T-cell (primary cell): ENCODE measurements around the gene MPP3. TPM values are rescaled to one million over a fixed set of nuclear protein-coding genes. Genes with fewer than 3 reads are reported as not detected.

Experiments
- ATAC-seq, 4 experiments: fragments of 200-7000 bp in 3 of 4; fragments of 150-1000 bp in 1 of 4; cut with Tn5 transposase; replicated peaks in 1 of 4; 1 replicate in 3 of 4; 2 replicates in 1 of 4; pipeline ENCODE4 v1.10.0; 2021; ENCODE audit warnings: moderate library complexity in 3 of 4, mild to moderate bottlenecking in 2 of 4, moderate number of reproducible peaks in 1 of 4
- CTCF ChIA-PET, 2 donors: fragments of 300-600 bp; sonication (Branson Sonifier 250); formaldehyde crosslinking; loops; one replicate each; lab custom pipeline; 2022; ENCODE audit warnings: antibody characterized with exemption in 2 of 2; lab: Charles Lee
- POLR2A ChIA-PET, 2 donors: fragments of 300-600 bp; sonication (Branson Sonifier 250); formaldehyde crosslinking; loops; one replicate each; lab custom pipeline; 2022; ENCODE audit warnings: antibody characterized with exemption in 2 of 2; lab: Charles Lee
- DNase-seq, 35 experiments: peaks; one replicate each; pipeline versions ENCODE4 v3.0.0 to v3.0.0-alpha.2; 2013 to 2023
- H3K27ac ChIP-seq: one replicate; pipeline ENCODE4 v1.5.1; 2013; ENCODE audit warnings: low read length
- H3K27me3 ChIP-seq, 2 experiments: replicated peaks in 1 of 2; 1 replicate in 1 of 2; 2 replicates in 1 of 2; pipeline versions ENCODE4 v1.6.1 to v1.7.0; 2013; ENCODE audit warnings: low read length in 1 of 2, mixed read lengths in 1 of 2; ENCODE audit not compliant: control insufficient read depth in 2 of 2, insufficient read depth in 2 of 2; ENCODE audit errors: extremely low read depth in 1 of 2
- H3K36me3 ChIP-seq, 2 donors: 1 replicate in 1 of 2; 2 replicates in 1 of 2; pipeline versions ENCODE4 v1.6.1 to v1.7.0; 2013; ENCODE audit warnings: low read length in 1 of 2; ENCODE audit not compliant: control insufficient read depth in 2 of 2, insufficient read depth in 1 of 2; ENCODE audit errors: extremely low read depth in 1 of 2
- H3K4me1 ChIP-seq, 2 experiments: 1 replicate in 1 of 2; 2 replicates in 1 of 2; pipeline versions ENCODE4 v1.6.1 to v1.7.0; 2013; ENCODE audit warnings: low read length in 2 of 2, mixed read lengths in 1 of 2; ENCODE audit not compliant: insufficient read depth in 2 of 2, control insufficient read depth in 1 of 2; ENCODE audit errors: extremely low read depth in 1 of 2
- H3K4me3 ChIP-seq, 2 donors: 1 replicate in 1 of 2; 2 replicates in 1 of 2; pipeline versions ENCODE4 v1.5.1 to v1.7.0; 2013; ENCODE audit warnings: mild to moderate bottlenecking in 2 of 2, low read length in 1 of 2, moderate library complexity in 1 of 2; ENCODE audit not compliant: control insufficient read depth in 1 of 2; ENCODE audit errors: extremely low read depth in 1 of 2
- H3K9me3 ChIP-seq: 2 replicates; pipeline ENCODE4 v1.7.0; 2013
- H3K27ac Mint-ChIP-seq, 2 donors: one replicate each; pipeline ENCODE4 v1.8.0; 2020 to 2021; ENCODE audit warnings: mild to moderate bottlenecking in 2 of 2, mixed read lengths in 2 of 2
- H3K27me3 Mint-ChIP-seq, 2 donors: one replicate each; pipeline ENCODE4 v1.8.0; 2021 to 2022; ENCODE audit warnings: mixed read lengths in 2 of 2
- H3K36me3 Mint-ChIP-seq: one replicate; pipeline ENCODE4 v1.8.0; 2021; ENCODE audit warnings: mixed read lengths
- H3K4me1 Mint-ChIP-seq, 3 donors: one replicate each; pipeline ENCODE4 v1.8.0; 2020 to 2022; ENCODE audit warnings: mixed read lengths in 3 of 3, mild to moderate bottlenecking in 1 of 3
- H3K4me3 Mint-ChIP-seq, 3 donors: one replicate each; pipeline ENCODE4 v1.8.0; 2020 to 2022; ENCODE audit warnings: mild to moderate bottlenecking in 3 of 3, mixed read lengths in 3 of 3, moderate library complexity in 3 of 3
- H3K9me3 Mint-ChIP-seq, 3 donors: one replicate each; pipeline ENCODE4 v1.8.0; 2020 to 2022; ENCODE audit warnings: mixed read lengths in 3 of 3
- WGBS: methylation state at CpG from one replicate; pipeline ENCODE4 v1.1.5; 2013; ENCODE audit warnings: missing lambda C conversion rate; ENCODE audit not compliant: insufficient coverage; 5-methylcytosine and 5-hydroxymethylcytosine counted together
- total RNA-seq, 35 experiments: library from RNA in 6 of 35; stranded (reverse) in 6 of 35; fragments of 120-200 nt in 1 of 35; gene quantifications; one replicate each; pipeline versions ENCODE4 v1.2.1 to v1.2.4 and lab custom pipeline; 2013 to 2026

Gene MPP3
- total RNA-seq, 5 donors from 2014 or later (not counting 1 experiment from before 2014, with no cell fraction given): 0.32 to 0.60 (median 0.44) TPM; not detected in 1

GRCh38 chr17:43774304-43775250 lies 58.4 kb downstream of the MPP3 start:
- H3K27ac Mint-ChIP-seq: no peak overlapping the region
- DNase-seq (no peak), ATAC-seq (no peak)
- CTCF ChIA-PET: no interaction called here
- peaks cover 22% of the 10 kb centered on the region for H3K36me3 Mint-ChIP-seq
- H3K9me3 Mint-ChIP-seq: no peaks in the 10 kb centered on the region
- H3K4me1 ChIP-seq: peaks cover 3 to 11% of the 10 kb centered on the region in 2 experiments
- no peak overlapping the region for H3K4me3 Mint-ChIP-seq
- H3K4me1 Mint-ChIP-seq: peaks cover 0 to 11% (median 9%) of the 10 kb centered on the region in 3 donors
- H3K9me3 ChIP-seq: no peaks in the 10 kb centered on the region
- no peak overlapping the region for H3K27ac ChIP-seq
- POLR2A ChIA-PET: no interaction called here
- peaks cover 0 to 5% of the 10 kb centered on the region in 2 experiments for H3K27me3 ChIP-seq
- peaks cover 0 to 21% of the 10 kb centered on the region in 2 donors for H3K36me3 ChIP-seq
- H3K4me3 ChIP-seq: no peak overlapping the region
- 91% methylated on average over 11 of the region's 16 CpGs for whole genome bisulfite sequencing
- H3K27me3 Mint-ChIP-seq: no peaks in the 10 kb centered on the region

GRCh38 chr17:43772877-43773648 lies 59.9 kb downstream of the MPP3 start:
- ChIA-PET CTCF (interaction anchor here in 1 of 2 donors (1.0 kb wide), 1 partner anchor 9 kb away, joined by 3 read pairs; no protein-coding TSS in a partner anchor), POLR2A (no interaction called here)
- Histone ChIP-seq H3K4me1 (peaks cover 0 to 3% of the 10 kb centered on the region in 2 experiments), H3K9me3 (no peaks in the 10 kb centered on the region), H3K27ac (no peak overlapping the region), H3K4me3 (no peak overlapping the region), H3K36me3 (peaks cover 0 to 25% of the 10 kb centered on the region in 2 donors), H3K27me3 (no peaks in the 10 kb centered on the region)
- Mint-ChIP-seq H3K4me1 (peaks cover 0 to 5% (median 3%) of the 10 kb centered on the region in 3 donors), H3K27me3 (no peaks in the 10 kb centered on the region), H3K4me3 (no peak overlapping the region), H3K36me3 (peaks cover 29% of the 10 kb centered on the region), H3K27ac (no peak overlapping the region), H3K9me3 (no peaks in the 10 kb centered on the region)
- peak in 1 of 35 experiments; percentile 3 for DNase-seq
- 57% methylated on average over 5 of the region's 10 CpGs for WGBS
- ATAC-seq: peak in 1 of 4 experiments; percentile 32

GRCh38 chr17:43771463-43771862 lies 61.5 kb downstream of the MPP3 start:
- H3K27ac ChIP-seq: no peak overlapping the region
- Mint-ChIP-seq H3K4me3 (no peak overlapping the region), H3K9me3 (no peaks in the 10 kb centered on the region), H3K27me3 (no peaks in the 10 kb centered on the region), H3K27ac (no peak overlapping the region), H3K36me3 (peaks cover 29% of the 10 kb centered on the region), H3K4me1 (no peaks in the 10 kb centered on the region)
- no peak for ATAC-seq
- 100% methylated on average over 4 of the region's 9 CpGs for whole genome bisulfite sequencing
- H3K9me3 ChIP-seq: no peaks in the 10 kb centered on the region
- DNase-seq: no peak
- no peaks in the 10 kb centered on the region for H3K27me3 ChIP-seq
- no peak overlapping the region for H3K4me3 ChIP-seq
- ChIA-PET CTCF (interaction anchor here in 1 of 2 donors (0.7 kb wide), 1 partner anchor 74 kb away, joined by 4 read pairs; no protein-coding TSS in a partner anchor), POLR2A (no interaction called here)
- H3K4me1 ChIP-seq: no peaks in the 10 kb centered on the region
- H3K36me3 ChIP-seq: peaks cover 0 to 25% of the 10 kb centered on the region in 2 donors

GRCh38 chr17:43770957-43771356 lies 62.0 kb downstream of the MPP3 start:
- ATAC-seq (no peak), DNase-seq (no peak)
- no peaks in the 10 kb centered on the region for H3K9me3 ChIP-seq
- Mint-ChIP-seq H3K36me3 (peaks cover 29% of the 10 kb centered on the region), H3K4me3 (no peak overlapping the region), H3K9me3 (no peaks in the 10 kb centered on the region), H3K4me1 (no peaks in the 10 kb centered on the region), H3K27me3 (no peaks in the 10 kb centered on the region), H3K27ac (no peak overlapping the region)
- H3K4me3 ChIP-seq: no peak overlapping the region
- H3K27me3 ChIP-seq: no peaks in the 10 kb centered on the region
- peaks cover 0 to 25% of the 10 kb centered on the region in 2 donors for H3K36me3 ChIP-seq
- no CpG with 5 or more reads among the region's 2 CpGs for WGBS
- ChIA-PET CTCF (interaction anchor here in 1 of 2 donors (0.7 kb wide), 1 partner anchor 95 kb away, joined by 3 read pairs; no protein-coding TSS in a partner anchor), POLR2A (no interaction called here)
- no peaks in the 10 kb centered on the region for H3K4me1 ChIP-seq
- no peak overlapping the region for H3K27ac ChIP-seq

- ChIA-PET POLR2A (no interaction called here), CTCF (no interaction called here)
- Histone ChIP-seq H3K27ac (no peak overlapping the region), H3K27me3 (no peaks in the 10 kb centered on the region), H3K4me1 (no peaks in the 10 kb centered on the region), H3K36me3 (peaks cover 0 to 25% of the 10 kb centered on the region in 2 donors), H3K4me3 (no peak overlapping the region), H3K9me3 (no peaks in the 10 kb centered on the region)
- peaks cover 29% of the 10 kb centered on the region for H3K36me3 Mint-ChIP-seq
- H3K9me3 Mint-ChIP-seq: no peaks in the 10 kb centered on the region
- no peak for ATAC-seq
- DNase-seq: no peak
- no peaks in the 10 kb centered on the region for H3K4me1 Mint-ChIP-seq
- no peak overlapping the region for H3K27ac Mint-ChIP-seq
- 95% methylated on average over 9 of the region's 11 CpGs for WGBS
- no peaks in the 10 kb centered on the region for H3K27me3 Mint-ChIP-seq
- no peak overlapping the region for H3K4me3 Mint-ChIP-seq
Observed at GRCh38 chr17:43769859-43770258, 63.1 kb downstream of the MPP3 start.

- H3K36me3 ChIP-seq: peaks cover 0 to 25% of the 10 kb centered on the region in 2 donors
- H3K27me3 Mint-ChIP-seq: no peaks in the 10 kb centered on the region
- POLR2A ChIA-PET: no interaction called here
- CTCF ChIA-PET: interaction anchor here in 1 of 2 donors (0.5 kb wide), 1 partner anchor 192 kb away, joined by 5 read pairs; no protein-coding TSS in a partner anchor
- no peaks in the 10 kb centered on the region for H3K4me1 ChIP-seq
- 94% methylated on average over 16 of the region's 16 CpGs for WGBS
- no peak for ATAC-seq
- H3K27me3 ChIP-seq: no peaks in the 10 kb centered on the region
- H3K9me3 Mint-ChIP-seq: no peaks in the 10 kb centered on the region
- DNase-seq: no peak
- no peak overlapping the region for H3K27ac ChIP-seq
- peaks cover 29% of the 10 kb centered on the region for H3K36me3 Mint-ChIP-seq
- H3K9me3 ChIP-seq: no peaks in the 10 kb centered on the region
- H3K4me3 ChIP-seq: no peak overlapping the region
- no peaks in the 10 kb centered on the region for H3K4me1 Mint-ChIP-seq
- H3K4me3 Mint-ChIP-seq: no peak overlapping the region
- H3K27ac Mint-ChIP-seq: no peak overlapping the region
Observed at GRCh38 chr17:43769426-43769825, 63.5 kb downstream of the MPP3 start.
